H1 (cell line): ENCODE results near the gene ANKRD17.
A peak's percentile ranks its signal among the peaks of the same experiment; 100 is the strongest.

ENCODE experiments used
- EP300 ChIP-seq, 2 experiments: IDR thresholded peaks; 1 replicate in 1 of 2; 2 replicates in 1 of 2; pipeline ENCODE4 v1.6.1; 2011 to 2012; ENCODE audit warnings: low read depth in 2 of 2, low read length in 2 of 2, mild to moderate bottlenecking in 2 of 2, borderline replicate concordance in 1 of 2, inconsistent platforms in 1 of 2, moderate library complexity in 1 of 2
- EZH2 ChIP-seq: fragments of 200-600 bp; sonication (generic); IDR thresholded peaks from 2 replicates; pipeline ENCODE4 v1.7.1; 2012; ENCODE audit warnings: low read depth, mild to moderate bottlenecking, moderate library complexity, low read length, inconsistent platforms; ENCODE audit not compliant: severe bottlenecking
- FOSL1 ChIP-seq: IDR thresholded peaks from 2 replicates; pipeline ENCODE4 v1.6.1; 2011; ENCODE audit warnings: mild to moderate bottlenecking, low read depth, low read length, moderate library complexity; ENCODE audit not compliant: insufficient read depth
- GABPA ChIP-seq: IDR thresholded peaks from 2 replicates; pipeline ENCODE4 v1.6.1; 2011; ENCODE audit warnings: mild to moderate bottlenecking, low read length, moderate library complexity, borderline replicate concordance; ENCODE audit not compliant: insufficient read depth
- GTF2F1 ChIP-seq: IDR thresholded peaks from 2 replicates; pipeline ENCODE4 v1.6.1; 2012; ENCODE audit warnings: low read depth, low read length, improper control_type of control experiment, borderline replicate concordance
- MAX ChIP-seq: IDR thresholded peaks from 2 replicates; pipeline ENCODE4 v1.6.1; 2012; ENCODE audit warnings: inconsistent platforms
- POLR2A ChIP-seq, 2 experiments: IDR thresholded peaks; 1 replicate in 1 of 2; 2 replicates in 1 of 2; pipeline ENCODE4 v1.6.1; 2011; ENCODE audit warnings: low read depth in 2 of 2, low read length in 2 of 2, mild to moderate bottlenecking in 2 of 2; ENCODE audit errors: control extremely low read depth in 1 of 2
- POLR2AphosphoS5 ChIP-seq: IDR thresholded peaks from 2 replicates; pipeline ENCODE4 v1.6.1; 2011; ENCODE audit warnings: low read depth, low read length
- SIX5 ChIP-seq: IDR thresholded peaks from 2 replicates; pipeline ENCODE4 v1.6.1; 2011; ENCODE audit warnings: mild to moderate bottlenecking, low read depth, low read length
- SUZ12 ChIP-seq: fragments of 200-600 bp; sonication (generic); IDR thresholded peaks from 2 replicates; pipeline ENCODE4 v1.6.1; 2012; ENCODE audit warnings: mild to moderate bottlenecking, inconsistent platforms, low read length, moderate library complexity, mixed read lengths
- USF2 ChIP-seq: IDR thresholded peaks from 2 replicates; pipeline ENCODE4 v1.6.1; 2011; ENCODE audit warnings: low read length, improper control_type of control experiment
- TF ChIP-seq, protein P1 (sequence below), 3 experiments: IDR thresholded peaks; 1 replicate in 2 of 3; 2 replicates in 1 of 3; pipeline versions ENCODE4 v1.5.1 to v1.6.1; 2011; ENCODE audit warnings: low read length in 3 of 3, mild to moderate bottlenecking in 3 of 3, inconsistent platforms in 2 of 3, low read depth in 1 of 3, moderate library complexity in 1 of 3; ENCODE audit not compliant: insufficient read depth in 1 of 3; ENCODE audit errors: control extremely low read depth in 1 of 3
- TF ChIP-seq, protein P2 (sequence below): IDR thresholded peaks from 2 replicates; pipeline ENCODE4 v1.6.1; 2011; ENCODE audit warnings: low read depth, mild to moderate bottlenecking, low read length; ENCODE audit not compliant: insufficient read depth

GRCh38 chr4:73103799-73104503 is 154.6 kb downstream of the ANKRD17 start:
- TF ChIP-seq, protein P1, sequence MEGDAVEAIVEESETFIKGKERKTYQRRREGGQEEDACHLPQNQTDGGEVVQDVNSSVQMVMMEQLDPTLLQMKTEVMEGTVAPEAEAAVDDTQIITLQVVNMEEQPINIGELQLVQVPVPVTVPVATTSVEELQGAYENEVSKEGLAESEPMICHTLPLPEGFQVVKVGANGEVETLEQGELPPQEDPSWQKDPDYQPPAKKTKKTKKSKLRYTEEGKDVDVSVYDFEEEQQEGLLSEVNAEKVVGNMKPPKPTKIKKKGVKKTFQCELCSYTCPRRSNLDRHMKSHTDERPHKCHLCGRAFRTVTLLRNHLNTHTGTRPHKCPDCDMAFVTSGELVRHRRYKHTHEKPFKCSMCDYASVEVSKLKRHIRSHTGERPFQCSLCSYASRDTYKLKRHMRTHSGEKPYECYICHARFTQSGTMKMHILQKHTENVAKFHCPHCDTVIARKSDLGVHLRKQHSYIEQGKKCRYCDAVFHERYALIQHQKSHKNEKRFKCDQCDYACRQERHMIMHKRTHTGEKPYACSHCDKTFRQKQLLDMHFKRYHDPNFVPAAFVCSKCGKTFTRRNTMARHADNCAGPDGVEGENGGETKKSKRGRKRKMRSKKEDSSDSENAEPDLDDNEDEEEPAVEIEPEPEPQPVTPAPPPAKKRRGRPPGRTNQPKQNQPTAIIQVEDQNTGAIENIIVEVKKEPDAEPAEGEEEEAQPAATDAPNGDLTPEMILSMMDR (IDR thresholded peaks at IDR 0.05; ENCODE audit: control extremely low read depth in 1 of 3, insufficient read depth in 1 of 3, low read depth in 1 of 3, low read length in 3 of 3) = no peak
- TF ChIP-seq EP300 (IDR thresholded peaks at IDR 0.05; ENCODE audit: borderline replicate concordance in 1 of 2, low read depth in 2 of 2, low read length in 2 of 2) = no peak
- peak in 1 of 2 experiments; percentile 22; a peak in 1 of 3 replicates for TF ChIP-seq POLR2A (IDR thresholded peaks at IDR 0.05; ENCODE audit: control extremely low read depth in 1 of 2, low read depth in 2 of 2, low read length in 2 of 2)
- TF ChIP-seq EZH2 = no peak
- no peak for TF ChIP-seq GABPA
- TF ChIP-seq SUZ12 = no peak
- TF ChIP-seq USF2 = no peak
- TF ChIP-seq SIX5 = no peak
- TF ChIP-seq, protein P2, sequence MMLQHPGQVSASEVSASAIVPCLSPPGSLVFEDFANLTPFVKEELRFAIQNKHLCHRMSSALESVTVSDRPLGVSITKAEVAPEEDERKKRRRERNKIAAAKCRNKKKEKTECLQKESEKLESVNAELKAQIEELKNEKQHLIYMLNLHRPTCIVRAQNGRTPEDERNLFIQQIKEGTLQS = no peak
- no peak for TF ChIP-seq FOSL1
- no peak for TF ChIP-seq GTF2F1
- peak; percentile 18; the same call in 1 of the 2 replicates for TF ChIP-seq POLR2AphosphoS5
- no peak for TF ChIP-seq MAX
